ENCODE results near the gene CNOT1. TPM values are rescaled to one million over a fixed set of nuclear protein-coding genes. Genes with fewer than 3 reads are reported as not detected.

CNOT1 gene
- total RNA-seq, 1 experiment from 2014 or later = 230 TPM

- TF ChIP-seq ZFX (IDR thresholded peaks at IDR 0.05) (no peak), RAD21 (IDR thresholded peaks at IDR 0.05; ENCODE audit: low read depth) (no peak), SRF (IDR thresholded peaks at IDR 0.05; ENCODE audit: low read depth) (no peak), ZNF274 (IDR thresholded peaks at IDR 0.05; ENCODE audit: low read depth, low read length) (no peak), FOSL1 (IDR thresholded peaks at IDR 0.05; ENCODE audit: low read depth) (no peak), CTCF (IDR thresholded peaks at IDR 0.05 in 2 of 3, conservative IDR thresholded peaks at IDR 0.05 in 1 of 3; ENCODE audit: borderline replicate concordance in 1 of 3, insufficient read depth in 1 of 3, low read depth in 2 of 3, low read length in 2 of 3) (no peak), POLR2AphosphoS5 (IDR thresholded peaks at IDR 0.05; ENCODE audit: low read depth, low read length) (no peak), REST (IDR thresholded peaks at IDR 0.05; ENCODE audit: low read depth) (no peak), CEBPB (IDR thresholded peaks at IDR 0.05; ENCODE audit: low read depth) (no peak), SP1 (IDR thresholded peaks at IDR 0.05; ENCODE audit: low read depth) (no peak), ELF1 (IDR thresholded peaks at IDR 0.05; ENCODE audit: borderline replicate concordance, low read depth) (no peak), YY1 (IDR thresholded peaks at IDR 0.05; ENCODE audit: extremely low read depth, insufficient replicate concordance, low read depth, low read length) (no peak), TCF7L2 (IDR thresholded peaks at IDR 0.05; ENCODE audit: borderline replicate concordance, extremely low read depth, insufficient read depth, insufficient read length) (no peak), SIN3A (IDR thresholded peaks at IDR 0.05; ENCODE audit: low read depth) (no peak), CBX3 (IDR thresholded peaks at IDR 0.05; ENCODE audit: low read depth) (no peak)
- TF ChIP-seq, protein P1, sequence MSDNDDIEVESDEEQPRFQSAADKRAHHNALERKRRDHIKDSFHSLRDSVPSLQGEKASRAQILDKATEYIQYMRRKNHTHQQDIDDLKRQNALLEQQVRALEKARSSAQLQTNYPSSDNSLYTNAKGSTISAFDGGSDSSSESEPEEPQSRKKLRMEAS (IDR thresholded peaks at IDR 0.05) = no peak
- no peak for ATAC-seq
- peaks cover 82 to 92% of the 10 kb centered on the region in 2 experiments for H3K36me3 ChIP-seq (ENCODE audit: control insufficient read depth in 1 of 2, insufficient read depth in 2 of 2, low read length in 2 of 2)
Measured at GRCh38 chr16:58542291-58542690, 87.3 kb downstream of the CNOT1 start.

More at GRCh38 chr16:58542291-58542690, 87.3 kb downstream of the CNOT1 start:
- H3K4me1 ChIP-seq (ENCODE audit: control insufficient read depth in 1 of 2, insufficient read depth in 2 of 2, low read length in 2 of 2) = no peaks in the 10 kb centered on the region
- peaks cover 10% of the 10 kb centered on the region; the same call in 1 of the 2 replicates for H3K79me2 ChIP-seq (ENCODE audit: insufficient read depth, low read length)
- no TSS peak for BruUV-seq (replicated peaks)
- RAD21 ChIA-PET (ENCODE audit: low non-redundant PET in 1 of 2, low total read pairs in 2 of 2, uncharacterized antibody in 2 of 2, unreplicated experiment in 2 of 2) = no interaction called here
- H3K9ac ChIP-seq (ENCODE audit: low read length) = no peak overlapping the region
- H3K27me3 ChIP-seq (ENCODE audit: insufficient read depth, low read length) = no peaks in the 10 kb centered on the region
- H2AFZ ChIP-seq (ENCODE audit: low read depth, low read length, poor library complexity, severe bottlenecking) = no peak overlapping the region
- no peaks in the 10 kb centered on the region; the same call in 1 of the 2 replicates for H4K20me1 ChIP-seq (ENCODE audit: insufficient read depth)
- H3K9me3 ChIP-seq (ENCODE audit: control insufficient read depth in 1 of 2, insufficient read depth in 1 of 2, low read depth in 1 of 2, low read length in 2 of 2) = no peaks in the 10 kb centered on the region
- H3K9me2 ChIP-seq (ENCODE audit: insufficient read depth) = no peaks in the 10 kb centered on the region
- H3K27ac ChIP-seq (ENCODE audit: low read depth, low read length) = no peak overlapping the region
- no peak overlapping the region for H3K4me2 ChIP-seq (ENCODE audit: low read length)
- CTCF ChIA-PET = no interaction called here
- POLR2A ChIA-PET = no interaction called here
- intact Hi-C loops (cut with micrococcal nuclease) = loop anchor here (5.0 kb wide), 1 partner anchor 35 kb away; no protein-coding TSS in a partner anchor
- DNase-seq (ENCODE audit: low read depth, low spot score) = no peak
- no peak overlapping the region for H3K4me3 ChIP-seq (replicated peaks in 1 of 2; ENCODE audit: low read depth in 1 of 2, low read length in 2 of 2)

Measured in HCT116 (cell line).